Measurements from ENCODE around the gene GNB2. TPM values are rescaled to one million over a fixed set of nuclear protein-coding genes. Genes with fewer than 3 reads are reported as not detected.

The GNB2 gene
- total and polyA plus RNA-seq, 2 of the 13 experiments (the other 11 are each of a cell fraction or from before 2014, with no cell fraction given) = 48.3 to 67.1 TPM

- TF ChIP-seq ZNF746 (CRISPR knock-in tag; IDR thresholded peaks at IDR 0.05) = no peak
- TF ChIP-seq DR1 (CRISPR knock-in tag; IDR thresholded peaks at IDR 0.05) = no peak
- no peak for TF ChIP-seq ZNF275 (CRISPR knock-in tag; IDR thresholded peaks at IDR 0.05; ENCODE audit: borderline replicate concordance)
- TF ChIP-seq ZFP36 (IDR thresholded peaks at IDR 0.05; ENCODE audit: borderline replicate concordance, low read depth, low read length, partially characterized antibody) = no peak
- TF ChIP-seq CBFB (CRISPR knock-in tag; IDR thresholded peaks at IDR 0.05) = no peak
- no peak for TF ChIP-seq ZNF766 (CRISPR knock-in tag; IDR thresholded peaks at IDR 0.05; ENCODE audit: borderline replicate concordance)
- no peak for TF ChIP-seq CHD2 (IDR thresholded peaks at IDR 0.05; ENCODE audit: low read depth, low read length)
- no peak for TF ChIP-seq ZSCAN31 (CRISPR knock-in tag; IDR thresholded peaks at IDR 0.05; ENCODE audit: low read depth)
- TF ChIP-seq ZNF253 (CRISPR knock-in tag; IDR thresholded peaks at IDR 0.05; ENCODE audit: borderline replicate concordance) = no peak
- TF ChIP-seq STAT6 (CRISPR knock-in tag; IDR thresholded peaks at IDR 0.05; ENCODE audit: borderline replicate concordance) = no peak
- TF ChIP-seq MAFF (IDR thresholded peaks at IDR 0.05; ENCODE audit: low read depth, low read length) = no peak
- TF ChIP-seq ZNF362 (CRISPR knock-in tag; IDR thresholded peaks at IDR 0.05; ENCODE audit: borderline replicate concordance) = no peak
- TF ChIP-seq MXD4 (CRISPR knock-in tag; IDR thresholded peaks at IDR 0.05) = peak; percentile 34; the same call in 1 of the 2 replicates
- TF ChIP-seq ZNF737 (CRISPR knock-in tag; IDR thresholded peaks at IDR 0.05; ENCODE audit: borderline replicate concordance) = no peak
- TF ChIP-seq TFE3 (CRISPR knock-in tag; IDR thresholded peaks at IDR 0.05) = peak; percentile 96
- TF ChIP-seq ETV6 (CRISPR knock-in tag; conservative IDR thresholded peaks at IDR 0.05) = no peak
- peak; percentile 67 for TF ChIP-seq FOSL2 (CRISPR knock-in tag; IDR thresholded peaks at IDR 0.05)
- TF ChIP-seq MBD4 (IDR thresholded peaks at IDR 0.05; ENCODE audit: borderline replicate concordance, low read length) = no peak
Measured at GRCh38 chr7:100726996-100727761, 53.6 kb downstream of the GNB2 start (continued).
